ENCODE measurements around the gene TM4SF1.
A peak's percentile ranks its signal among the peaks of the same experiment; 100 is the strongest.
"Not testable (repeated sequence)": the region's sequence is repeated elsewhere in the genome, so short reads cannot be mapped to it uniquely, and the experiment has no call there.

TM4SF1 gene

GRCh38 chr3:149393345-149394160 lies 16.1 kb upstream of the TM4SF1 start:
- DNase-seq: peak; percentile 75

- no peak for DNase-seq
These were observed 14.5 kb upstream of the TM4SF1 start for GRCh38 chr3:149391960-149392359.

GRCh38 chr3:149390772-149391212 lies 13.3 kb upstream of the TM4SF1 start:
- DNase-seq: no peak

GRCh38 chr3:149390294-149390693 lies 12.8 kb upstream of the TM4SF1 start:
- no peak for DNase-seq

- DNase-seq: no peak
These were observed 11.3 kb upstream of the TM4SF1 start for GRCh38 chr3:149388531-149389417.

- DNase-seq: no peak
These were observed 10.6 kb upstream of the TM4SF1 start for GRCh38 chr3:149388001-149388440.

- DNase-seq: no peak
These were observed 8.8 kb upstream of the TM4SF1 start for GRCh38 chr3:149386299-149386606.

GRCh38 chr3:149385617-149386298 lies 8.3 kb upstream of the TM4SF1 start:
- no peak for DNase-seq

- DNase-seq: no peak
These were observed 7.5 kb upstream of the TM4SF1 start for GRCh38 chr3:149384911-149385321.

GRCh38 chr3:149384167-149384566 lies 6.7 kb upstream of the TM4SF1 start:
- no peak for DNase-seq

- DNase-seq: no peak
These were observed 6.3 kb upstream of the TM4SF1 start for GRCh38 chr3:149383703-149384102.

- no peak for DNase-seq
These were observed 5.1 kb upstream of the TM4SF1 start for GRCh38 chr3:149382518-149382917.

- no peak for DNase-seq
These were observed 4.6 kb upstream of the TM4SF1 start for GRCh38 chr3:149382101-149382467.

GRCh38 chr3:149381173-149382100 lies 4.0 kb upstream of the TM4SF1 start:
- no peak for DNase-seq

GRCh38 chr3:149380220-149380619 lies 2.8 kb upstream of the TM4SF1 start:
- not testable (repeated sequence) for DNase-seq

- DNase-seq: no peak
These were observed 1.2 kb upstream of the TM4SF1 start for GRCh38 chr3:149378478-149379309.

GRCh38 chr3:149376718-149377407 lies 586 bp downstream of the TM4SF1 start:
- peak; percentile 47 for DNase-seq

- no peak for DNase-seq
These were observed 1.8 kb downstream of the TM4SF1 start for GRCh38 chr3:149375501-149376196.

- DNase-seq: no peak
These were observed 2.5 kb downstream of the TM4SF1 start for GRCh38 chr3:149374793-149375500.
